K562 (cell line): Measurements from ENCODE around the gene EXD2. TPM values are rescaled to one million over a fixed set of nuclear protein-coding genes. Genes with fewer than 3 reads are reported as not detected.

Source experiments
- CC2D1A ChIP-seq: fragments of 450-650 bp; IDR thresholded peaks from 2 replicates; pipeline ENCODE4 v1.6.1; 2017; ENCODE audit warnings: mild to moderate bottlenecking
- FOSL1 ChIP-seq: fragments of 200-800 bp; sonication (Bioruptor generic); conservative IDR thresholded peaks from 2 replicates; pipeline ENCODE4 v1.6.1; 2016; ENCODE audit warnings: missing genetic modification characterization, missing compliant biosample characterization
- REST ChIP-seq, 2 experiments: fragments of 450-650 bp; formaldehyde crosslinking in 1 of 2; IDR thresholded peaks; 2 replicates each; pipeline versions ENCODE4 v1.4.0 to v1.6.1; 2014 to 2020; ENCODE audit warnings: mild to moderate bottlenecking in 2 of 2, borderline replicate concordance in 1 of 2, low read depth in 1 of 2
- polyA plus RNA-seq, 8 experiments: library from polyadenylated mRNA; depleted of rRNA in 4 of 8; stranded (reverse) in 5 of 8; unstranded in 3 of 8; fragments of >200 nt; fragmentation: Nextera tagmentation in 2 of 8; fragmentation: Illumina TruSeq in 1 of 8; extraction: Ambion mirVana in 2 of 8; extraction: Trizol in 1 of 8; gene quantifications; 2 replicates each; pipeline versions ENCODE4 v1.2.1 to v1.2.3, GENCODE V29; 2011 to 2014; ENCODE audit warnings: inconsistent platforms in 1 of 8, missing spikeins in 1 of 8
- total RNA-seq, 7 experiments: library from RNA; depleted of rRNA in 6 of 7; stranded (reverse); fragments of >200 nt in 6 of 7; fragmentation: Illumina TruSeq in 2 of 7; extraction: Trizol in 2 of 7; gene quantifications; 2 replicates each; pipeline versions ENCODE4 v1.2.1 to v1.2.3, GENCODE V29; 2011 to 2021; ENCODE audit warnings: low replicate concordance in 1 of 7

Gene EXD2
- total and polyA plus RNA-seq, 9 of the 15 experiments (the other 6 are each of a cell fraction or from before 2014, with no cell fraction given) = 1.6 to 7.5 (median 3.7) TPM

- no peak for TF ChIP-seq REST (IDR thresholded peaks at IDR 0.05; ENCODE audit: borderline replicate concordance)
- no peak for TF ChIP-seq REST (CRISPR knock-in tag; IDR thresholded peaks at IDR 0.05; ENCODE audit: low read depth)
- TF ChIP-seq FOSL1 = no peak
- TF ChIP-seq CC2D1A = no peak
Measured at GRCh38 chr14:69183735-69184134, 7.6 kb upstream of the EXD2 start (continued).
